ENCODE measurements around the gene ACACA.

GRCh38 chr17:37041932-37042331, 364.7 kb downstream of the ACACA start:
- TF ChIP-seq CTCF (conservative IDR thresholded peaks at IDR 0.05 in 1 of 2, IDR thresholded peaks at IDR 0.05 in 1 of 2; ENCODE audit: low read depth in 1 of 2, low read length in 2 of 2) (no peak), EZH2 (IDR thresholded peaks at IDR 0.05; ENCODE audit: low read length, missing control alignments) (no peak)

Measured in fibroblast of lung (primary cell).